Psoas muscle (tissue), 7 donors: ENCODE measurements around the gene OR2M2. TPM values are rescaled to one million over a fixed set of nuclear protein-coding genes. Genes with fewer than 3 reads are reported as not detected.

Experiments
- polyA plus RNA-seq, 3 donors: library from polyadenylated mRNA; stranded (reverse); fragments of 200-250 nt; gene quantifications; one replicate each; pipeline ENCODE4 v1.2.3, GENCODE V29; 2013
- total RNA-seq, 4 donors: library from RNA; stranded (reverse); fragmentation: NEBNext Ultra II Directional in 2 of 4; extraction: Animal tissue kit (Norgen Biotek cat#: 25700) in 2 of 4; gene quantifications; one replicate each; pipeline versions ENCODE4 v1.2.1 to v1.2.4, GENCODE V29; 2021 to 2023
- donor health status: healthy with polysubstance abuse.
- donor health status: DM: no; HTN: no; CAD: no; lungs with moderate emphysema.
- donor health status: Bipolar disorder and iron deficiency.
- donor health status: healthy.
- donor health status: DM: no; HTN: no; CAD: no.
- donor health status: DM: no; HTN: no; CAD: no.
- donor health status: DM: yes; HTN: yes; CAD: no.

Gene OR2M2
- total and polyA plus RNA-seq, 7 donors = not detected

Other genes starting within 250 kb of the OR2M2 start
- gene OR2AJ1, start 249.9 kb upstream of the OR2M2 start, total RNA-seq = not detected
- not detected for gene OR2AJ1, start 249.9 kb upstream of the OR2M2 start, polyA plus RNA-seq
- not detected for gene OR2L8, start 226.0 kb upstream of the OR2M2 start, total RNA-seq
- not detected for gene OR2L8, start 226.0 kb upstream of the OR2M2 start, polyA plus RNA-seq
- not detected for gene OR2AK2, start 209.6 kb upstream of the OR2M2 start, total RNA-seq
- gene OR2AK2, start 209.6 kb upstream of the OR2M2 start, polyA plus RNA-seq = not detected
- not detected for gene OR2L5, start 161.2 kb upstream of the OR2M2 start, total RNA-seq
- not detected for gene OR2L5, start 161.2 kb upstream of the OR2M2 start, polyA plus RNA-seq
- gene OR2L2, start 144.8 kb upstream of the OR2M2 start, total RNA-seq = not detected
- not detected for gene OR2L2, start 144.8 kb upstream of the OR2M2 start, polyA plus RNA-seq
- gene OR2L3, start 128.0 kb upstream of the OR2M2 start, total RNA-seq = not detected
- gene OR2L3, start 128.0 kb upstream of the OR2M2 start, polyA plus RNA-seq = not detected
- gene OR2L13, start 79.6 kb upstream of the OR2M2 start, total RNA-seq = not detected
- gene OR2L13, start 79.6 kb upstream of the OR2M2 start, polyA plus RNA-seq = not detected
- not detected for gene OR2M5, start 29.7 kb upstream of the OR2M2 start, total RNA-seq
- not detected for gene OR2M5, start 29.7 kb upstream of the OR2M2 start, polyA plus RNA-seq
- not detected for gene OR2M3, start 22.4 kb downstream of the OR2M2 start, total RNA-seq
- gene OR2M3, start 22.4 kb downstream of the OR2M2 start, polyA plus RNA-seq = not detected
- not detected for gene OR2M4, start 56.6 kb downstream of the OR2M2 start, total RNA-seq
- not detected for gene OR2M4, start 56.6 kb downstream of the OR2M2 start, polyA plus RNA-seq
- gene OR2T33, start 103.2 kb downstream of the OR2M2 start, total RNA-seq = not detected
- gene OR2T33, start 103.2 kb downstream of the OR2M2 start, polyA plus RNA-seq = not detected
- gene OR2T12, start 128.6 kb downstream of the OR2M2 start, total RNA-seq = not detected
- gene OR2T12, start 128.6 kb downstream of the OR2M2 start, polyA plus RNA-seq = not detected
- gene OR2M7, start 149.7 kb downstream of the OR2M2 start, total RNA-seq = not detected
- gene OR2M7, start 149.7 kb downstream of the OR2M2 start, polyA plus RNA-seq = not detected
- not detected for gene OR14C36, start 174.0 kb downstream of the OR2M2 start, total RNA-seq
- not detected for gene OR14C36, start 174.0 kb downstream of the OR2M2 start, polyA plus RNA-seq
- gene OR2T4, start 186.8 kb downstream of the OR2M2 start, total RNA-seq = not detected
- not detected for gene OR2T4, start 186.8 kb downstream of the OR2M2 start, polyA plus RNA-seq
- not detected for gene OR2T6, start 200.9 kb downstream of the OR2M2 start, total RNA-seq
- not detected for gene OR2T6, start 200.9 kb downstream of the OR2M2 start, polyA plus RNA-seq
- not detected for gene OR2T1, start 228.2 kb downstream of the OR2M2 start, total RNA-seq
- gene OR2T1, start 228.2 kb downstream of the OR2M2 start, polyA plus RNA-seq = not detected